GM19324 (cell line): Measurements from ENCODE around the gene ZNF660.
"Not testable (repeated sequence)": the region's sequence is repeated elsewhere in the genome, so short reads cannot be mapped to it uniquely, and the experiment has no call there.

Source experiments
- ATAC-seq: cut with Tn5 transposase; IDR thresholded peaks from one replicate; pipeline ENCODE4 v1.9.1; 2021; ENCODE audit warnings: mild to moderate bottlenecking, moderate library complexity; ENCODE audit not compliant: unreplicated experiment, low FRiP score

The ZNF660 gene

DNA sequence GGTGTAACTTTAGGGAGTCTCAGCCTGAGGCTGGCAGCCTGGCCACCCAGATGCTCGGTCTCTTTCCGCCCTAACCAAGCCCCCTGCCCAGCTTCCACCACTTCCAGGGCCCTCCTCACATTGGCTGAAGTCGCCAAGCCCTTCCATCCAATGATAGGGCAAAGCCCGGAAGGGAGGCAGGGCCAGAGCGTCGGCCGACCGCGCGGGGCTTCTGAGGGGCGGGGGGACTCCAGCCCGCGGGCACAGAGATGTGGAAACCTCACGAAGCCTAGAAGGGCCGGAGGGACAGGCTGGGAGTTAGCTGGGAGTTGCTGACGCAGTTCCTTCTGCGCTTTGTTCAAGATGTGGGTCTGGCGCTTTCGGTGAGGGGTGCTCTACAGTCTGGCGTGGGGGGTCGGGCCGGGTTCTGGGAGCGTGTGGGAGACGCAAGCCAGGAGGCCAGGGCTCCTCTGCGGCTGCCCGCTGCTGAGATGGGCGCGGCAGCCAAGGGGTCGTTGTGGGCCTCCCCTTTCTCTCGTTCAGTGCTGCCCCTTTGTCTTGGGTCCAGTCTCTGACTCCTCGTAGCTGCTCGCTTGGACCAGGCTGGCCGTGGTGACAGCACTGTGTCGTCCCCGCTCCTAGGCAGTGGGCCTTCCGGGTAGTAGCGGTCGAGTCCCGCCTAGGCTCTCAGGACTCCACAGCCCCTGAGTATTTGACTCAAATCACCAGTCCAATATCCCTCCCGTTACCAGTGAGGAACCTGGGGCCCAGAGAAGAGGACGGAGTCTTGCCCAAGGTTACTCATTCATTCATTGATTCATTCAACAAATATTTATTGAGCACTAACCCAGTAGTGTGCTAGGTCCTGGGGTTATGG lies at the start of gene ZNF660:
Gene ZNF660 (plus strand): TSS at position 319 of the 856 bp plus-strand sequence. CDS start 9,230 bp downstream, outside the sequence.
- no peak for ATAC-seq

DNA sequence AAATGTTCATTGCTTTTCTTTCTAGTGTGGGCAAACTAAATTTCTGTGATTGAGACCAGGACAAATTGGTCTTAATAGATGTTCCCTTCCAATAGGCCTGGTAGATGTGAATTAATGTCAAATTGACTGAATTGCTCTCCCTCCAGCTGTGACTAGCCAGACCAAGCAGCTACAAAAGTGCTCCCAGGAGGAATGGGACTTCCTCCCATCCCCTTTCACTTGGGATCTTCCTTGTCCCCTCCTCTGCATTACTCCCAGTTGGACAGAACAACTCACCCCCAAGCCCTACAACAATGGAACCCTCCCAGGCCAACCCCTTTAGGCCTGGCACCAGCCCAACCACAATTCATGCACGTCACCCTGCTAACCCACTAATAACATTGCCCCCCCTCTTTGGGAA lies 49.4 kb upstream of the ZNF660 start:
- ATAC-seq = no peak

DNA sequence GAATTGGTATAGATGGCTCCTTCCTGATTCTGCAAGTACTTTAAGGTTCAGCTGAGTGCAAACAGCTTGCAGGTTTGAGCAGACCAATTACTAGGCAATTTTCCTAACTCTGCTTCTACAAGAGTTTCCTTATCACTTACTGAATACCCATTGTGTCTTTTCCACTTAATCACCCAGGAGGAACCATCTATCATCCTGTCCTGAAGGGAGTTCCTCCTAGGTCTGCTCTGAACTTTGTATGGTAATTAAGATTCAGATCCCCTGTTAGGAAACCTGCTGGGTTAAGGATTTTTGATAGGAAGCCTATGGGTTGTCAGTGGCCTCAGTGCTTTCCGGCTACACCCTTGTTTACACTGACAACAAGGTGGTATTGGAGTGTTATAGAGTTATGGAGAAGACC lies 40.0 kb upstream of the ZNF660 start:
- not testable (repeated sequence) for ATAC-seq

DNA sequence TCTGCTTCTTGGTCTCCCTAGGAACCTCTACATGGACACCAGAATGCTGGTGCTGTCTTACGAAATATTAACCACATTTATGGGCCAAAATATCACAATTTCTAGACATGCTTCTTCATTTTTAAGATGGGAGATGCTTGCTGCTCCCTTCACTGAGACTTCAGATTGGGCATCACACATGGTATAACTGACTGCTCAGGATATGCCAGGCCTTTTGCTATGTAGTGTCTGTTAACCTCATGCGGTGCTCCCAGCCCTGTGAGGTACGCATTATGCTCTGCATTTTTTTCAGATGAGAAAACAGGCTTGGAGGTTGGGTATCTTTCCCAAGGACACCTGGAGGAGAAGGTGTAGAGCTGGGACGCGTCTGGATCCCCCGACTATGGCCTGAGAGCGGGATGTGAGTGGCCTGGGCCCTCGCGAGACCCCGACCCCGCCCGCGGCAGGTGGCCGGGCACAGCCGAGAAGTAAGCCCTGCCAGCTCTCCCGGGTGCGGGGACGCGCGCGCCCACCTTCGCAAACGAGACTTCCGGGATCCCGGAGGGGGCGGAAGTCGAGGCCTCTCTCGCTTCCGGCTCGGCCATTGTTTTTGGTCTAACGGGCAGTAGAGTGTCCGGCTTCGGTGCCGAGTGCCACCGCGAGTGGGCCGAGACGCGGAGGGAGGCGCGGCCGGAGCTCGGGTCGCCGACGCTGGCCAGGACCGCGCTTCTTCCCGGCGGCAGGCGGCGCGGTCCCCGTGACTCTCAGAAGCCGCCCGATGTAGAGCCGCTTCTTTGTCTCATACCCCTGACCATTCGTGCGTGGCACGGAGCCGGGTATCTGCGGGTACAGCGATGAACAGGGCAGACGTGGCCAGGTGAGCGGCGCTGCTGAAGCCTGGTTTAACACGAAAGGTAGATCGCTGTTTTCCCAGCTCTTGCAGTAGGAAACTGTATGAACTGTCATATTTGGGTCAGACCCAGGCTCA lies 29.9 kb upstream of the ZNF660 start, which contains the start of gene ZKSCAN7:
Gene ZKSCAN7 (plus strand): TSS at position 568 of the 967 bp plus-strand sequence. CDS start 1,855 bp downstream, outside the sequence.
- no peak for ATAC-seq

DNA sequence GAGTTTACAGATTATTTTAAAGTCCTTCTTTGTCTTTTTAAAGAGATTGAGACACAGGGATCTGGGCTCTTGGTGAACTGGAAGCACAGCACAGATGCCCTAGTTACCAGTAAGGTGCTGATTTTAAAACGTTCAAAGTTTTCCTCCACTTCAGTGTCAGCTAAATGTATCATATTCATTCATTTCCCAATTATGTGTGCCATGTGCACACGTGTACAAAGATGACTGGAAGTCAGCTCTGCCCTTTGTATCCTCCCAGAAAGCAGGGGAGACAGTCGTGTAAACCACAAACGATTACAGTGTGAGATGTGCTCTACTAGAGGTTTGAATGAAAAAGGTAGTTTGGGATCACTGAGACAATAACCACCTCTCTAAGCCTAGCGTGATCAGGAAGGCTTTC lies 29.0 kb upstream of the ZNF660 start:
- no peak for ATAC-seq

DNA sequence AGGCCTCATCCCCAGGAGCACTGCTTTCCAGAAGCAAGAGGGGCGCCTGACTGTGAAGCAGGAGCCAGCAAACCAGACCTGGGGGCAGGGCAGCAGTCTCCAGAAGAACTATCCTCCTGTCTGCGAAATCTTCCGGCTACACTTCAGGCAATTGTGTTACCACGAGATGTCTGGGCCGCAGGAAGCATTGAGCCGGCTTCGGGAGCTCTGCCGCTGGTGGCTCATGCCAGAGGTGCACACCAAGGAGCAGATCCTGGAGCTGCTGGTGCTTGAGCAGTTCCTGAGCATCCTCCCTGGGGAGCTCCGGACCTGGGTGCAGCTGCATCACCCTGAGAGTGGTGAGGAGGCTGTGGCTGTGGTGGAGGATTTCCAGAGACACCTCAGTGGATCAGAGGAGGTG lies 27.7 kb upstream of the ZNF660 start:
- no peak for ATAC-seq

DNA sequence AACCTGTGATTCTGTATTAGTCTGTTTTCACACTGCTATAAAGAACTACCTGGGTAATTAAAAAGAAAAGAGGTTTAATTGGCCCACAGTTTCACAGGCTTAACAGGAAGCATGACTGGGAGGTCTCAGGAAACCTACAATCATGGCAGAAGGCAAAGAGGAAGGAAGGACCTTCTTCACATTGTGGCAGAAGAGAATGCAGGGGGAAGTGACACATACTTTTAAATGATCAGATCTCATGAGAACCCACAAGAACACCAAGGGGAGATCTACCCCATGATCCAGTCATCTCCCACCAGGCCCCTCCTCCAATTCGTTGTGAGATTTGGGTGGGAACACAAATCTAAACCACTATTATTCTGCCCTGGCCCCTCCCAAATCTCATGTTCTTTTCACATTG lies 23.7 kb upstream of the ZNF660 start:
- no peak for ATAC-seq

DNA sequence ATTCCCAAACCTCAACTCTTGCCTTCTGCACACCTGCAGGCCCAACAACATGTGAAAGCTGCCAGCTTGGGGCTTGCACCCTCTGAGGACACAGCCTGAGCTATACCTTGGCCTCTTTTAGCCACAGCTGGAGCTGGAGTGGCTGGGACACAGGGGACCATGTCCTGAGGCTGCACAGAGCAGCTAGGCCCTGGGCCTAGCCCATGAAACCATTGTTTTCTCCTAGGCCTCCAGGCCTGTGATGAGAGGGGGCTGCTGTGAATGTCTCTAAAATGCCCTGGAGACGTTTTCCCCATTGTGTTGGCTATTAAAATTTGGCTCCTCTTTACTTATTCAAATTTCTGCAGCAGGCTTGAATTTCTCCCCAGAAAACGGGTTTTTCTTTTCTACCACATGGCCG lies 22.6 kb upstream of the ZNF660 start:
- no peak for ATAC-seq

DNA sequence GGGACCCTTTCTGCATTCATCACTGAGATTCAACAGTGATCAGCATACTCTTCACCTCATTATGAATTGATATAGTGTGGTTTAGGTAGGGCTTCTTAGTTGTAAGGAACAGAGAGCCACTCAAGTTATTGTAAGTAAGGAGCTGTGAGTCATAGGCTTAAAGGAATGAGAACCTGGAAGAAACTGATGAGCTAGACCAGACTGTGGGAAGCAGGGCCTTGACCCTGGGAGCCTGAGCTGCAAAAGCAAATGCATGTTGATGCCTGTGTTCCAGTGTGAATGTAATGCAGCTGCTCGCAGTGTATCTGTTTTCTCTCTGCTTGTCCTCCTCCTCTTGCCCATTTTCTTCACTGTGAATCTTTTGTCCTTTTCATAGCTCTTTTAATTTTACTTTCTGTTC lies 16.2 kb upstream of the ZNF660 start:
- no peak for ATAC-seq

DNA sequence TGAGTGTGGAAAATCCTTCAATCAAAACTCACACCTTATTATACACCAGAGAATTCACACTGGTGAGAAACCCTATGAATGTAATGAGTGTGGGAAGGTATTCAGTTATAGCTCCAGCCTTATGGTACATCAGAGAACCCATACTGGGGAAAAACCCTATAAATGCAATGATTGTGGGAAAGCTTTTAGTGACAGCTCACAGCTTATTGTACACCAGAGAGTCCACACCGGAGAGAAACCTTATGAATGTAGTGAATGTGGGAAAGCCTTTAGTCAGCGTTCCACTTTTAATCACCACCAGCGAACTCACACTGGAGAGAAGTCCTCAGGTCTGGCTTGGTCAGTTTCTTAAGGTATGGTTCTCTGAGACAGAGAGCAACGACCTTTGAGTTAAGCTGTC lies 13.7 kb upstream of the ZNF660 start:
- no peak for ATAC-seq

DNA sequence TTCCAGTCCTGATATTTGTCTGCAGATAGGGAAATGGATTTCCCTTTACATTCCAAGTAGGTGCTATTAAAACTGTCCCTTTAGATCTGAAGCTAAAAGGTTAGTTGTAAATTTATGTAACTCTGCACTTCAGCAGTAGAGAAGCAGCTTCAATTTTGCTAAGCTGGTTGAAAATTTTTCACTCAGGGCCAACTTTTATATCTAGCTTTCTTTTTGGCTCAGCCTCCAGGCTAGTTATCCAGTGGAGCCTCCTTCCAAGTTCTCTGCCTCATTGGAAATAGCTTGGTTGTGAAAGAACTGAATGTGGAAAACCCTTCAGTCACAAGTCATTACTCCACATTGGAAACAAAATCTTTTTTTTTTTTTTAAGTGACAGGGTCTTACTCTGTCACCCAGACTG lies 8.2 kb upstream of the ZNF660 start:
- ATAC-seq = no peak

DNA sequence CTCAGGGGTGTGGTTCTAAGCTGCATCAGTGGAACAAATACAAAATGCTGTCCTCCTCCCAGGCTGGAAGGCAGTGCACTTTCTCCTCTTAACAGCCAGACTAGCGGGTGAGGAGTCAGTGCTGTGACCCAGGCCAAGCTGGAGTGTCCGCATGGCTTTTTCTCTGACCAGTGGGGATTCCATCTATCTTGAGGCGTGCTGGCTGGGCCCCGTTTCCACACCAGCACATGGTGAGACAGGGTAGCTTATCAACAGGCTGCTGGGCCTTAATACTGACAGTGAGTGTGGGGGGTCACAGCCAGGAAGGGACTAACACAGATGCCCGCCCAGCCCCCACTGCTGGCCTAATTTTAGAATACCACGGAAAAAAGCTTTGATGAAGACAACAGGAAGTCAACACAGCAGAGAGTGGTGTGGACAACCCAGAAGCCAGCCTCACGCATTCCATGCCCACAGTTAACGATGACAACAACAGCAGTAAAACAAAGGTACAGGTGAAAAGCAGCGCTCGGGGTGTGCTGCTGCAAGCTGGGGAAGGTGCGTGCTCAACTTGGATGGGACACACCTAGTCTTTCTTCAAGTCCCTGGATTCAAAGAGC lies 7.3 kb upstream of the ZNF660 start:
- not testable (repeated sequence) for ATAC-seq

DNA sequence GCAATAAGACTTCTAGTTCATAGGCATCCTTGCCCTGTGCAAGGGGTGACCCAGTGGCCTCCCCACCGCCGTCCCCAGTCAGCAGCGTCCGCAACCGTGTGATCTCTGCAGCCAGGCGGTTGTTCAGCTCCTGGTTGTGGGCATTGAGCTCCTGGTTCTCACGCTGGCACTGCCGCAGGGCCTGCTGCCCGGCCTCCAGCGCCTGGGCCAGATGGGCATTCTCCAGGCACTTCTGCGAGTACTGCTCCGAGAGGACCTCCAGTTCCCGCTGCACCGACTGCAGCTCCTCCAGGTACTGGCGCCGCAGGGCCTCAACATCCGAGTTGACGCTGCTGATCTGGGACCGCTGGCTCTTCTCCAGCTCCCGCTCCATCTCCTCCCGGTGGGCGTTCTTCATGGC lies 6.4 kb upstream of the ZNF660 start:
- ATAC-seq = not testable (repeated sequence)

DNA sequence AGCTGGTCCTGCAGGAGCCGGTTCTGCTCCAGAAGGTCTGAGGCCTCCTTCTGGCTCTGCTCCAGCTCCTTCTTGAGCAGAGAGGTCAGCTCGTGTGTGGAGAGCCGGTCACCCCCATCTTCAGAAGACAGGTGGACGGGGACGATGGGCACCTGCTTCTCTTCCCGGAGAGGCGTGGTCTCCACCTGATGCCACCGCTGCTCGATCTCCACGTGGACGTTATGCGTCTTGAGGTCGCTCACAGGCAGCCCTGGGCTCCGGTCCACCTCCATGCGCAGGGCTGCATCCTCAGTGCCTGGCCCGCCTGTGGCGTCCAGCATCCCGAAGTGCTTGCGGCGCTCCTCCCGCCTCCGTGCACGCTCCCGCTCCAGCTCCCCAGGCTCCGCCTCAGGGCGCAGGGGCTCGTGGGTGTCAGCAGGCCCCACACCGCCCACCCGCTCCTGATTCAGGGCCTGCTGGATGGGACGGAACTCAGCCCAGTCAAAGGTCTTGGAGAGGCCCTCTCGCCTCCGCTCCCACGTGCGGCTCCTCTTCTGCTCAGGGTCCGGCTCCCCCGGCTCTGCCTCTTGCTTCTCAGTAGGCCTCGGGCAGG lies 5.7 kb upstream of the ZNF660 start:
- ATAC-seq = not testable (repeated sequence)

DNA sequence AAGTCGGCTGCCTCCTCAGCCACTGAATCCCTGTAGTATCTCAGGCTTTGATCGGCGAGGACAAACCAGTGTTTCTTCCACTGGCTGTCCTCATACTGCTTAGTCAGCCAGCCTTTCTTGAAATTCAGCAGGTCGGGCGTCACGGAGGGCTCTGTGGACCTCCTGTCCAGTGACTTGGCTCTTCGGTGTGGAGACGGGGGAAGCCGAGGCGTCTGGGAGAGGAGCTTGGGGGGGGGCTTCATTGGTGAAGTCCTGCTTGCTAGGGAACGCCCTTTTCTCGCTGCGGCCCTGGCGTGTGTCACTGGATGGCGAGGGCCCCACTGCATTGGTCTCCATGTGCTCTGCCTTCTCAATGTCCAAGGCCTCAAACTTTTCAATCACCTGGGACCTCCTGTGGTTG lies 5.0 kb upstream of the ZNF660 start:
- not testable (repeated sequence) for ATAC-seq

DNA sequence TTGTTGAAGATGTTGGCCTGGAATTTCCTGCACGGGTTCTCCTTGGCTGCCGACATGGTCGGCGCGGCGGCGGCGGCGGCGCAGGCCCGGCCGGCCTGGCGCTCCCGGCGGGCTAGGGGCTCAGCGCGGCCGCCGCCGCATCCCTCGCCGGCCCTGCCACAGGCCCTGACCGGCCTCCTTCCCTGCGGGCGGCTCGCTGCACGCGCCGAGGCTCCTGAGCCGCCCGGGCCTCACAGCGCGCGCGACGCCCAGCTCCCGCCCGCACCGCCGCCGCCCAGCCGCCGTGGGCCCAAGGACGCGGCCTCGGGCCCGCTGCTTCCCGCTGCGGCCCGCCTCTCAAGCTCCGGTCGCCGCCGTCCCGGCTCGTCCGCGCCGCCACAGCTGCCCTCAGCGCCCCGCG lies 3.8 kb upstream of the ZNF660 start:
- ATAC-seq = not testable (repeated sequence)

DNA sequence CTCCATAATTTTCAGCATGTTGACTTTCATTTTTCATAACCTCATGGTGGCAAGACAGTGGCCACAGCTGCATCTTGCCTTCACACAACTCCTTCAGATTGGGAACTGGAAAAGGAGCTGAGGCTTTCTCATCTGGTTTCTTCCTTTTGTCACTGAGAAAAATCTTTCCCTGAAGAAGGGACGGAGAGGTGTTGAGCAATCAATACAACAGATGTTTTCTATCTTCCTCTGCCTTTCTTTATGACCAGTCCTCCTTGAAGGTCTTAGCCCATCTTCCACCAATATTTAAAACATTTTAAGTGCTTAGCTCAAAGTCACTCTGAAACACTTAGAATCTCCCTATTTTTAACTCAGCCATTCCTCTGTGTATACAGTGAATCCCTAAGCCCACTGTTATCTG lies 11.9 kb downstream of the ZNF660 start:
- ATAC-seq = no peak

DNA sequence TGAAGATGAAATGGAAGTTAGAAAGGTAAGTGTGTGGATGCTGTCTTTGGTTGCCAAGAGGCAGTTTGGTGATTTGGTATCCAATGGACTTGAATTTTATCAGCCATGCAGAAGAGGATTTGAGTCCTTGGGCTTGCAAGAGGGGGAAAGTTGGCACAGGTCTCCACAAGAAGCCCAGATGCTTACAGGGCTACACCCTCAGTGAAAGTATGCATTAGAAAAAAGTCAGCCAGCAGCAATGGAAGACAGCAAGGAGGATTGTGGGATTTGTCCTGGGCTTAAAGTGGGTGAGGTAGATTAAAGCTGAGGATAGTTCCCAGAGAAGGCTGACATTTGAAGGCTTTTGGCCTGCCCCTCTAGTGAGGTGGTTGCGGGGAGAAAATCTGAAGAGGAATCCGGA lies 17.0 kb downstream of the ZNF660 start:
- no peak for ATAC-seq

DNA sequence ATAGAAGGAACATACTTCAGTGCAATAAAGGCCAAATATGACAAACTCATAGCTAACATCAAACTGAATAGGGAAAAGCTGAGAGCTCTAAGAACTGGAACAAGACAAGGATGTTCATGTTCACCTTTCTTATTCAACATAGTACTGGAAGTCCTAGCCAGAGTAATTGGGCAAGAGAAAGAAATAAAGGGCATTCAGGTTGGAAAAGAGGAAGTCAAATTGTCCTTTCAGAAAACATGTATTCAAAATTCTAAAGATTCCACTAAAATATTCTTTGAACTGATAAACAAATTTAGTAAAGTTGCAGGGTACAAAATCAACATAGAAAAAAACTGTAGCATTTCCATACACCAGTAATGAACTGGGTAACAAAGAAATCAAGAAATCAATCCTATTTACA lies 27.9 kb downstream of the ZNF660 start:
- ATAC-seq = no peak

DNA sequence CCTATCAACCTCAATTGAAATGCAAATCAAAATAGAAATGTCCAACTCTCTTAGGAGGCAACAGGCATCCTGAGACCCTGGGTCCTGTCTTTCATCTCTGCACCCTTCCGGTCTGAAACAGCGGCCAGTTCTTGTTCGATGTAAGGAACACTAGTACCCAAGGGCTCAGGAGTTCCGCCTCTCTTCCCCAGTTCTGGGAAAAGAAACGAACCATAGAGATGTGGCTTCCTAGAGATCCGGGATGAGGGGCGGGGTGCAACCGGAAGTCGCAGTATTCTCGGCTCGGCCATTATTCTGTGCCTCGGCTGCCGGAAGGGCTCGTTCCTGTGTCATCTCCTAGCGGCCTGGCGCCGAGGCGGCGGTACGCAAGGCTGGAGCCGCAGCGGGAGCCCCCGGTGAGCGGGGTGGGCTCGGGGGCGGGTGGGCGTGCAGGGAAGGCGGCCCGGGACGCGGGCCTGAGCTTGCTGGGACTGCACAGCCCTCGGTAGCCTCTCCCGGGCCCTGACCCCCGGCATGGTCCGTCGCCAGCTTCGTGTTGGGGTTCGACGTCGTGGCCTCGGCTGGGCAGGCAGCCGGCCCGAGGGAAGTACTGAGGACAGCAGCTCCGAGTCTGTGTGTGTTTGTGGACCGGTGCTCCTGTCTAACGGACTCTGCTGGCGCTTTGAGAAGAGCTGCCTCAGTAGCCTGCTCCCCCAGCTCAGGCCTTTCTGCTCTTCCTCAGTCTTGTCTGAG lies 40.2 kb downstream of the ZNF660 start, which contains the start of gene ZNF197:
Gene ZNF197 (plus strand): TSS at position 288 of the 732 bp plus-strand sequence. CDS start 4,119 bp downstream, outside the sequence.
- peak; percentile 91 for ATAC-seq
